ENCODE data around the gene IKZF3.
"Not testable (repeated sequence)": the region's sequence is repeated elsewhere in the genome, so short reads cannot be mapped to it uniquely, and the experiment has no call there.

Gene IKZF3

DNA sequence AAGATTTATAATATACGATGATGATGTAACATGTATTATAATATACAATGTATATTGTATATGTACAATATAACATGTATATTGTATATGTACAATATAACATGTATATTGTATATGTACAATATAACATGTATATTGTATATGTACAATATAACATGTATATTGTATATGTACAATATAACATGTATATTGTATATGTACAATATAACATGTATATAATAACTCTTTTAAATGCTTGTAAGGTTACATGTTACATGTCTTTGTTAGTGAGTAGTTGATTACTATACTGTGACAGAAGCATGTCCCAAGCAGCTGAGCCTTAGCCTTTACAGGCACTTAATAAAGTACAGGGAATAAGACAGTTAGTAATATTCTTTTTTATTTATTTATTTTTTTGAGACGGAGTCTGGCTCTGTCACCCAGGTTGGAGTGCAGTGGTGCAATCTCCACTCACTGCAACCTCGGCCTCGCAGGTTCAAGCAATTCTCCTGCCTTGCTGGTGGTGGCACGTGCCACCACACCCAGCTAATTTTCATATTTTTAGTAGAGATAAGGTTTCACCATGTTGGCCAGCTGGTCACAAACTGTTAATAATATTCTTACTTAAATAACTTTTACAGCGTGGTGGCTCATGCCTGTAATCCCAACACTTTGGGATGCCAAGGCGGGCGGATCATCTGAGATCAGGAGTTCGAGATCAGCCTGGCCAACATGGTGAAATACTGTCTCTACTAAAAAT lies 8.0 kb downstream of the IKZF3 start:
- DNase-seq = not testable (repeated sequence)

GRCh38 chr17:39854909-39855308 lies 9.2 kb downstream of the IKZF3 start:
- DNase-seq = no peak

GRCh38 chr17:39852239-39852638 lies 11.9 kb downstream of the IKZF3 start:
- DNase-seq = no peak

DNA sequence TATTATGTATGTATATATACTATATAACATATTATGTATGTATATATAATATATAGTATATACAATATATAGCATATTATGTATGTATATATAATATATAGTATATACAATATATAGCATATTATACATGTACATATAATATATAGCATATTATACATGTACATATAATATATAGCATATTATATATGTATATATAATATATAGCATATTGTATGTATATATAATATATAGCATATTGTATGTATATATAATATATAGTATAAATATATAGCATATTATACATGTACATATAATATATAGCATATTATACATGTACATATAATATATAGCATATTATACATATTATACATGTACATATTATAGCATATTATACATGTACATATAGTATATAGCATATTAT lies 13.9 kb downstream of the IKZF3 start:
- not testable (repeated sequence) for DNase-seq

DNA sequence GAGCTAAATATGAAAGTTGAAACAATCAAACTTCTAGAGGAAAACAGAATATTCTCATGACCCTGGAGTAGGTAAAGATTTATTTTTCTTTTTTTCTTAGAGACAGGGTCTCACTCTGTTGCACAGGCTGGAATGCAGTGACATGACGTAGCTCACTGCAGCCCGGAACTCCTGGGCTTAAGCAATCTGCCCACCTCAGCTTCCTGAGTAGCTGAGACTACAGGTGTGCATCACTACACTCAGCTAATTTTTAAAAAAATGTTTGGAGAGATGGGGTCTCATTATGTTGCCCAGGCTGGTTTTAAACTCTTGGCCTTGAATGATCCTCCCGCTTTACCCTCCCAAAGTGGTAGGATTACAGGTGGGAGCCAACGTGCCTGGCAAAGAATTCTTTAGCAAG lies 15.5 kb downstream of the IKZF3 start:
- no peak for DNase-seq

- DNase-seq = no peak
Measured at GRCh38 chr17:39846205-39846604, 17.9 kb downstream of the IKZF3 start.

- no peak for DNase-seq
Measured at GRCh38 chr17:39845052-39845846, 18.9 kb downstream of the IKZF3 start.

GRCh38 chr17:39841134-39841683 lies 22.9 kb downstream of the IKZF3 start:
- no peak for DNase-seq

DNA sequence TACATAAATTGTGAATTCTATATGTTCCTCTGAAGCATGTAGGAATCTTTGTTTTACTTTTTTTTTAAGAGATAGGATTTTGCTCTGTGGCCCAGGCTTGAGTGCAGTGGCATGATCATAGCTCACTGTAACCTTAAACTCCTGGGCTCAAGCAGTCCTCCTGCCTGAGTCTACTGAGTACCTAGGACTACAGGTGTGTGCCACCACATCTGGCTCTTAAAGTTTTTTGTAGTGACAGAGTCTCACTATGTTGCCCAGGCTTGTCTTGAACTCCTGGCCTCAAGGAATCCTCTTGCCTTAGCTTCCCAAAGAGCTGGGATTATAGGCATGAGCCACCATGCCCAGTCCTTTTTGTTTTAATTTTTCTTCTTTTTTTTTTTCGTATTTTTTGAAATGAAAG lies 25.3 kb downstream of the IKZF3 start:
- DNase-seq = no peak

- no peak for DNase-seq
Measured at GRCh38 chr17:39838057-39838456, 26.1 kb downstream of the IKZF3 start.

GRCh38 chr17:39836117-39836516 lies 28.0 kb downstream of the IKZF3 start:
- DNase-seq = no peak

- no peak for DNase-seq
Measured at GRCh38 chr17:39835038-39835786, 28.9 kb downstream of the IKZF3 start.

GRCh38 chr17:39834017-39834416 lies 30.1 kb downstream of the IKZF3 start:
- DNase-seq = no peak

DNA sequence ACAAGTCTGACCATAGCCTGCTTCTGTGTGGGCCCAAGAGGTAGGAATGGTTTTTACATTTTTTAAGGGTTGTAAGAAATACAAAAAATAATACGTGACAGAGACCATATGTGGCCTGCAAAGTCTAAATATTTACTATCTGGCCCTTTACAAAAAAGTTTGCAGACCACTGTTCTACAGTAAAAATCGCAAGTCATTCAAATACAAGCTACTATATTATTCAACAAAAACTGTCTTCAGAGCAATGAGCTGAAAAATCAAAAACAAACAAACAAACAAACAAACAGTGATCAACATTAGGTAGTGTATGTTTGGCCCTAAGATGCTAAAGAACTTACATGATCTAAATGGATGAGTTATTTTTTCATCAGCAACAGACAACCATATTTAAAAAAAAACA lies 32.5 kb downstream of the IKZF3 start:
- DNase-seq = no peak

GRCh38 chr17:39828443-39828842 lies 35.7 kb downstream of the IKZF3 start:
- DNase-seq = no peak

- no peak for DNase-seq
Measured at GRCh38 chr17:39826334-39826733, 37.8 kb downstream of the IKZF3 start.

- peak; percentile 45 for DNase-seq
Measured at GRCh38 chr17:39823407-39824054, 40.6 kb downstream of the IKZF3 start.

DNA sequence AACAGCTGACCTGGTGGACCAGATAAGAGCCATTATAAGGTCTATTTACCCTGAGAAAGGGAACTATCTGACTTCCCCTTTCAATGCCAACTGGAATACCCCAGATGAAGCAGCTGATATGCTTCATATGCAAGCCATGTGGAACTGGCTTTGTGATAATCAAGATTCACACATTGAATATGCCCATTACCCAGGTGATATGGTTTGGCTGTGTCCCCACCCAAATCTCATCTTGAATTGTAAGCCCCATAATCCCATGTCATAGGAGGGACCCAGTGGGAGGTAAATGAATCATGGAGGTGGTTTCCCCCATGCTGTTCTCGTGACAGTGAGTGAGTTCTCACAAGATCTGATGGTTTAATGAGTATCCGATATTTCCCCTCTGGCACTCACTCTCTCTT lies 42.1 kb downstream of the IKZF3 start:
- DNase-seq = peak; percentile 34

- DNase-seq = no peak
Measured at GRCh38 chr17:39820987-39821386, 43.1 kb downstream of the IKZF3 start.

DNA sequence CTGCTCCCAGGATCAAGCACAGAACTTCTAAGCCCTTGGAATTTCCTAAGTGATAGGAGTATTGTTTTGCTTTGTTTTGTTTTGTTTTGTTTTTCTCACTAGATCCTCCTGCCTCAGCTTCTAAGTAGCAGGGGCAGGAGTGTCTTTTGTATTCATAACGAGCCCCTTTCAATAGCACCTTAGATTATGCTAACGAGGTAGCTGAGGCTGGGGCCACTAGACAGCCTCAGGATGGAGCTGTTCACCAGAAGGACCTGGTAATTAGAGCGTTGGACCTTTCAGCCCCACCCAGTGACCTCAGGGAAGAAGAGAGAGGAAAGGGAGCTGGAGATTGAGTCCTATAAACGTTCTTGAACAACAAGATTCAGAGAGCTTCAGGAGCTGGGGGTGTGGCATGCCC lies 43.6 kb downstream of the IKZF3 start:
- DNase-seq = no peak

GRCh38 chr17:39818358-39819000 lies 45.6 kb downstream of the IKZF3 start:
- no peak for DNase-seq

DNA sequence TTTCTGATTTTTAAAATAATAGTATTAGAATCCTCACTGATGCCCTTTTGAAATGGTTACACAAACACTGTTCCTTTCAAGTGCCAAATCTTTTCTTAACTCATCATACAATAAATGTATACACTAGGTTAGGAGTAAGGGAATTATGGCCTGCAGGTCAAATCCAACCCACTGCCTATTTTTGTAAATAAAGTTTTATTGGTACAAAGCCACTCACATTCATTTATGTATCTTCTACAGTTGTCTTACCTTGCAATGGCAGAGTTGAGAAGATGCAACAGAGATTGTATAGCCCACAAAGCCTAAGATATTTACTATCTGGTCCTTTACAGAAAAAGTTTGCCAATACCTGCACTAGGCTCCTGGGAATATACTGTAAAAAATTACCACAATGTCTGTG lies 47.8 kb downstream of the IKZF3 start:
- DNase-seq = no peak
